ENCODE data around the gene COL8A1.

COL8A1 gene

GRCh38 chr3:99639579-99639978, 1.2 kb downstream of the COL8A1 start:
- peak overlapping the region; percentile 87 to 89 for H3K4me3 ChIP-seq (ENCODE audit: low read length in 2 of 2)
- peak overlapping the region in 1 of 2 donors; percentile 88 for H3K9ac ChIP-seq (ENCODE audit: low read length in 2 of 2)
- H3K27ac ChIP-seq (ENCODE audit: low read length), result peak overlapping the region; percentile 88
- no peaks in the 10 kb centered on the region for H3K27me3 ChIP-seq (ENCODE audit: control insufficient read depth in 1 of 2, insufficient read depth in 2 of 2, low read length in 2 of 2)
- H3K9me3 ChIP-seq (ENCODE audit: control insufficient read depth in 2 of 2, low read length in 2 of 2), result no peaks in the 10 kb centered on the region
- H3K4me1 ChIP-seq (ENCODE audit: control insufficient read depth, insufficient read depth, low read length), result peaks cover 6% of the 10 kb centered on the region
- H3K36me3 ChIP-seq (ENCODE audit: control insufficient read depth in 2 of 2, insufficient read depth in 2 of 2, low read length in 2 of 2), result no peaks in the 10 kb centered on the region

GRCh38 chr3:99640214-99640851, 1.9 kb downstream of the COL8A1 start:
- peak overlapping the region; percentile 17 to 35 for H3K4me3 ChIP-seq (ENCODE audit: low read length in 2 of 2)
- H3K27ac ChIP-seq (ENCODE audit: low read length), result peak overlapping the region; percentile 7
- H3K4me1 ChIP-seq (ENCODE audit: control insufficient read depth, insufficient read depth, low read length), result peaks cover 10% of the 10 kb centered on the region
- no peaks in the 10 kb centered on the region for H3K36me3 ChIP-seq (ENCODE audit: control insufficient read depth in 2 of 2, insufficient read depth in 2 of 2, low read length in 2 of 2)
- no peak overlapping the region for H3K9ac ChIP-seq (ENCODE audit: low read length in 2 of 2)
- H3K27me3 ChIP-seq (ENCODE audit: control insufficient read depth in 1 of 2, insufficient read depth in 2 of 2, low read length in 2 of 2), result no peaks in the 10 kb centered on the region
- H3K9me3 ChIP-seq (ENCODE audit: control insufficient read depth in 2 of 2, low read length in 2 of 2), result no peaks in the 10 kb centered on the region

- H3K27ac ChIP-seq (ENCODE audit: low read length), result no peak overlapping the region
Measured at GRCh38 chr3:99641480-99641879, 3.1 kb downstream of the COL8A1 start.

GRCh38 chr3:99641982-99642381, 3.6 kb downstream of the COL8A1 start:
- no peaks in the 10 kb centered on the region for H3K9me3 ChIP-seq (ENCODE audit: control insufficient read depth in 2 of 2, low read length in 2 of 2)
- H3K27me3 ChIP-seq (ENCODE audit: control insufficient read depth in 1 of 2, insufficient read depth in 2 of 2, low read length in 2 of 2), result no peaks in the 10 kb centered on the region
- no peak overlapping the region for H3K4me3 ChIP-seq (ENCODE audit: low read length in 2 of 2)
- peaks cover 10% of the 10 kb centered on the region for H3K4me1 ChIP-seq (ENCODE audit: control insufficient read depth, insufficient read depth, low read length)
- H3K36me3 ChIP-seq (ENCODE audit: control insufficient read depth in 2 of 2, insufficient read depth in 2 of 2, low read length in 2 of 2), result no peaks in the 10 kb centered on the region
- H3K9ac ChIP-seq (ENCODE audit: low read length in 2 of 2), result no peak overlapping the region
- no peak overlapping the region for H3K27ac ChIP-seq (ENCODE audit: low read length)

More at GRCh38 chr3:99641480-99641879, 3.1 kb downstream of the COL8A1 start:
- H3K9me3 ChIP-seq (ENCODE audit: control insufficient read depth in 2 of 2, low read length in 2 of 2), result no peaks in the 10 kb centered on the region
- H3K36me3 ChIP-seq (ENCODE audit: control insufficient read depth in 2 of 2, insufficient read depth in 2 of 2, low read length in 2 of 2), result no peaks in the 10 kb centered on the region
- no peaks in the 10 kb centered on the region for H3K27me3 ChIP-seq (ENCODE audit: control insufficient read depth in 1 of 2, insufficient read depth in 2 of 2, low read length in 2 of 2)
- no peak overlapping the region for H3K4me3 ChIP-seq (ENCODE audit: low read length in 2 of 2)
- peaks cover 13% of the 10 kb centered on the region for H3K4me1 ChIP-seq (ENCODE audit: control insufficient read depth, insufficient read depth, low read length)
- no peak overlapping the region for H3K9ac ChIP-seq (ENCODE audit: low read length in 2 of 2)

GRCh38 chr3:99644017-99644416, 5.6 kb downstream of the COL8A1 start:
- no peak overlapping the region for H3K4me3 ChIP-seq (ENCODE audit: low read length in 2 of 2)
- H3K4me1 ChIP-seq (ENCODE audit: control insufficient read depth, insufficient read depth, low read length), result peaks cover 9% of the 10 kb centered on the region
- H3K27ac ChIP-seq (ENCODE audit: low read length), result no peak overlapping the region
- no peaks in the 10 kb centered on the region for H3K27me3 ChIP-seq (ENCODE audit: control insufficient read depth in 1 of 2, insufficient read depth in 2 of 2, low read length in 2 of 2)
- no peaks in the 10 kb centered on the region for H3K36me3 ChIP-seq (ENCODE audit: control insufficient read depth in 2 of 2, insufficient read depth in 2 of 2, low read length in 2 of 2)
- H3K9me3 ChIP-seq (ENCODE audit: control insufficient read depth in 2 of 2, low read length in 2 of 2), result no peaks in the 10 kb centered on the region
- H3K9ac ChIP-seq (ENCODE audit: low read length in 2 of 2), result no peak overlapping the region

- no peaks in the 10 kb centered on the region for H3K36me3 ChIP-seq (ENCODE audit: control insufficient read depth in 2 of 2, insufficient read depth in 2 of 2, low read length in 2 of 2)
- H3K27me3 ChIP-seq (ENCODE audit: control insufficient read depth in 1 of 2, insufficient read depth in 2 of 2, low read length in 2 of 2), result no peaks in the 10 kb centered on the region
- H3K9ac ChIP-seq (ENCODE audit: low read length in 2 of 2), result no peak overlapping the region
- peak overlapping the region; percentile 42 for H3K27ac ChIP-seq (ENCODE audit: low read length)
- peaks cover 9% of the 10 kb centered on the region for H3K4me1 ChIP-seq (ENCODE audit: control insufficient read depth, insufficient read depth, low read length)
- H3K9me3 ChIP-seq (ENCODE audit: control insufficient read depth in 2 of 2, low read length in 2 of 2), result no peaks in the 10 kb centered on the region
- H3K4me3 ChIP-seq (ENCODE audit: low read length in 2 of 2), result no peak overlapping the region
Measured at GRCh38 chr3:99644746-99645145, 6.4 kb downstream of the COL8A1 start.

GRCh38 chr3:99645277-99646106, 7.1 kb downstream of the COL8A1 start:
- peak overlapping the region in 1 of 2 donors; percentile 22 for H3K9ac ChIP-seq (ENCODE audit: low read length in 2 of 2)
- H3K4me3 ChIP-seq (ENCODE audit: low read length in 2 of 2), result peak overlapping the region in 1 of 2 donors; percentile 16
- no peaks in the 10 kb centered on the region for H3K36me3 ChIP-seq (ENCODE audit: control insufficient read depth in 2 of 2, insufficient read depth in 2 of 2, low read length in 2 of 2)
- no peaks in the 10 kb centered on the region for H3K9me3 ChIP-seq (ENCODE audit: control insufficient read depth in 2 of 2, low read length in 2 of 2)
- H3K27ac ChIP-seq (ENCODE audit: low read length), result peak overlapping the region; percentile 42
- H3K4me1 ChIP-seq (ENCODE audit: control insufficient read depth, insufficient read depth, low read length), result peaks cover 9% of the 10 kb centered on the region
- H3K27me3 ChIP-seq (ENCODE audit: control insufficient read depth in 1 of 2, insufficient read depth in 2 of 2, low read length in 2 of 2), result no peaks in the 10 kb centered on the region

- Histone ChIP-seq H3K4me3 (ENCODE audit: low read length in 2 of 2) (peak overlapping the region in 1 of 2 donors; percentile 16), H3K27ac (ENCODE audit: low read length) (peak overlapping the region; percentile 42), H3K9ac (ENCODE audit: low read length in 2 of 2) (no peak overlapping the region), H3K9me3 (ENCODE audit: control insufficient read depth in 2 of 2, low read length in 2 of 2) (no peaks in the 10 kb centered on the region), H3K4me1 (ENCODE audit: control insufficient read depth, insufficient read depth, low read length) (peaks cover 9% of the 10 kb centered on the region), H3K36me3 (ENCODE audit: control insufficient read depth in 2 of 2, insufficient read depth in 2 of 2, low read length in 2 of 2) (no peaks in the 10 kb centered on the region), H3K27me3 (ENCODE audit: control insufficient read depth in 1 of 2, insufficient read depth in 2 of 2, low read length in 2 of 2) (no peaks in the 10 kb centered on the region)
Measured at GRCh38 chr3:99646107-99646435, 7.7 kb downstream of the COL8A1 start.

- peaks cover 12% of the 10 kb centered on the region for H3K4me1 ChIP-seq (ENCODE audit: control insufficient read depth, insufficient read depth, low read length)
- H3K4me3 ChIP-seq (ENCODE audit: low read length in 2 of 2), result no peak overlapping the region
- H3K9ac ChIP-seq (ENCODE audit: low read length in 2 of 2), result no peak overlapping the region
- no peaks in the 10 kb centered on the region for H3K27me3 ChIP-seq (ENCODE audit: control insufficient read depth in 1 of 2, insufficient read depth in 2 of 2, low read length in 2 of 2)
- no peak overlapping the region for H3K27ac ChIP-seq (ENCODE audit: low read length)
- no peaks in the 10 kb centered on the region for H3K9me3 ChIP-seq (ENCODE audit: control insufficient read depth in 2 of 2, low read length in 2 of 2)
- no peaks in the 10 kb centered on the region for H3K36me3 ChIP-seq (ENCODE audit: control insufficient read depth in 2 of 2, insufficient read depth in 2 of 2, low read length in 2 of 2)
Measured at GRCh38 chr3:99647081-99647480, 8.7 kb downstream of the COL8A1 start.

- Histone ChIP-seq H3K27me3 (ENCODE audit: control insufficient read depth in 1 of 2, insufficient read depth in 2 of 2, low read length in 2 of 2) (no peaks in the 10 kb centered on the region), H3K36me3 (ENCODE audit: control insufficient read depth in 2 of 2, insufficient read depth in 2 of 2, low read length in 2 of 2) (no peaks in the 10 kb centered on the region), H3K4me1 (ENCODE audit: control insufficient read depth, insufficient read depth, low read length) (peaks cover 11% of the 10 kb centered on the region), H3K9ac (ENCODE audit: low read length in 2 of 2) (no peak overlapping the region), H3K9me3 (ENCODE audit: control insufficient read depth in 2 of 2, low read length in 2 of 2) (no peaks in the 10 kb centered on the region), H3K4me3 (ENCODE audit: low read length in 2 of 2) (no peak overlapping the region), H3K27ac (ENCODE audit: low read length) (peak overlapping the region; percentile 37)
Measured at GRCh38 chr3:99648101-99648500, 9.7 kb downstream of the COL8A1 start.

GRCh38 chr3:99648516-99648915, 10.1 kb downstream of the COL8A1 start:
- Histone ChIP-seq H3K27ac (ENCODE audit: low read length) (peak overlapping the region; percentile 37), H3K36me3 (ENCODE audit: control insufficient read depth in 2 of 2, insufficient read depth in 2 of 2, low read length in 2 of 2) (no peaks in the 10 kb centered on the region), H3K4me1 (ENCODE audit: control insufficient read depth, insufficient read depth, low read length) (peaks cover 11% of the 10 kb centered on the region), H3K9me3 (ENCODE audit: control insufficient read depth in 2 of 2, low read length in 2 of 2) (no peaks in the 10 kb centered on the region), H3K9ac (ENCODE audit: low read length in 2 of 2) (no peak overlapping the region), H3K27me3 (ENCODE audit: control insufficient read depth in 1 of 2, insufficient read depth in 2 of 2, low read length in 2 of 2) (no peaks in the 10 kb centered on the region), H3K4me3 (ENCODE audit: low read length in 2 of 2) (no peak overlapping the region)
